Epidermal melanocyte (primary cell): ENCODE data around the gene AKAP17A.
A peak's percentile ranks its signal among the peaks of the same experiment; 100 is the strongest.
"Not testable (repeated sequence)": the region's sequence is repeated elsewhere in the genome, so short reads cannot be mapped to it uniquely, and the experiment has no call there.

Experiments used
- DNase-seq: peaks from one replicate; pipeline ENCODE4 v3.0.0; 2011; ENCODE audit warnings: low spot score; ENCODE audit not compliant: insufficient read length

AKAP17A gene

DNA sequence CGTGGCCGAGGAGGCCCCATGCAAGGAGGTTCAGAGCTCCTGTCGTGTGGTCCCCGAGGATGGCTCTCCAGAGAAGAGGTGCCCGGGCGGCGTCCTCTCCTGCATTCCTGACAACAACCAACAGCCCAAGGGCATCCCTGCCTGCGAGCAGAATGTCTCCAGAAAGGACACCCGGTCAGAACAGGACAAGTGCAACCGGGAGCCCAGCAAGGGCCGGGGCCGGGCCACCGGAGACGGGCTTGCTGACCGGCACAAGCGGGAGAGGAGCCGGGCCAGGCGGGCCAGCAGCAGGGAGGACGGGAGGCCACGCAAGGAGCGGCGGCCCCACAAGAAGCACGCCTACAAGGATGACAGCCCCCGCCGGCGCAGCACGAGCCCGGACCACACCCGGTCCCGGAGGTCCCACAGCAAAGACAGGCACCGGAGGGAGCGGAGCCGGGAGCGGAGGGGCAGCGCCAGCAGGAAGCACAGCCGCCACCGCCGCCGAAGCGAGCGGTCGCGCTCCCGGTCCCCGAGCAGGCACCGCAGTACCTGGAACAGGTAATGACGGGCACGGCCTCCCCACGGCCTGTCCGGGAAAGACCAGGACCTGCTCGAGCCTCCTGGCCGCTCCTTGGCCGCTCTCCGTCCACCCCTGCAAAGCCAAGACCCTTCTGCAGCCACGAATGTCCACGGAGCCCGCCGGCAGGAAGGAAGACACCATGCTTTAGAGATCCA is 9.8 kb downstream of the AKAP17A start:
- DNase-seq, result no peak

DNA sequence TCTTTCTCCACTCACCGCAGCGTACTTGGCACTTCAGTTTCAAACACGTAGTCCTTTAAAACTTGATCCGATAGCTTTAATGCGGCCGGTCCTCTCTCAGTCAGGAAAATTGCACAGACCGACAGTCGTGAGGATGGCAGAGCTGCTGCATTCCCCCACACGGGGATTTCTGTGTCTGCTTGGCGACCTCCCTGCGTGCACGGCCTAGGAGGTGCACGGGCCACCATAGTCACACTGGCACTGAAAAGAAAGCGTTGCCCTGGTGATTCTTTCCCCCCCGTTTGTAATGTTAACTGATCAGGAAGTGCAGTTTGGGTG is 10.3 kb downstream of the AKAP17A start:
- DNase-seq, result peak; percentile 10

DNA sequence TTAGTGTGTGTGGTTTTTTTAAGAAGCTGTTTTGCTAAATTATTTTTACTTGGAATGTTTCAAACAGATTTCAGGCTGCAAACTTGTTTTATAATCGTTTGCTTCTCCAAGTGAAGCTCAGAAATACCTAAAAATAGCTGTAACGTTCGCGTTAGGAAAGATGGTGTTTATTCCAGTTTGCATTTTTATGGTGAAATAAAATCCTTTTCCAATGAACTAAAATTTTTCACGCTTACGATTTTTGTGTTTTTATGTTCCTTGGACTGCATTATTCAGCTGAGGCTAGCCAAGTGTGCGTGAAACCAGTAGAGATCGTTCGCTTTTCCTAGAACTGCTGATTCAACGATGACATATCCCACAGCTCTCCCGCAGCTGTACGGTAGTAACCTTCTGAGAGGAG is 10.9 kb downstream of the AKAP17A start:
- peak; percentile 14 for DNase-seq

DNA sequence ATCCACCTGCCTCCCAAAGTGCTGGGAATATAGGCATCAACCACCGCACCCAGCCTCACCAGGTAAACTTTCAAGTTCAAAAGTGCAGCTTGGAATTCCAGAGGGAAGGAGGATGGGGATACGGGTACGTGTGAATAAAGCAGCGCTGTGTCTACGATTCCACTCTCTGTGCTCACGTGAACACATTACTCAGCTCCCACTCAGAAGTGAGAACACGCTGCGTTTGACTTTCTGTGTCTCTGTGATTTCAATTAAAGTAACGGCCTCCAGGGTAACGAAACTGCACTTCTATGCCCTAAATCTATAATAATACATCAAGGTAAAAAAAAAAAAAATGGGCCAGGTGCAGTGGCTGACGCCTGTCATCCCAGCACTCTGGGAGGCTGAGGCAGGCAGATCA is 15.1 kb downstream of the AKAP17A start:
- DNase-seq, result no peak

DNA sequence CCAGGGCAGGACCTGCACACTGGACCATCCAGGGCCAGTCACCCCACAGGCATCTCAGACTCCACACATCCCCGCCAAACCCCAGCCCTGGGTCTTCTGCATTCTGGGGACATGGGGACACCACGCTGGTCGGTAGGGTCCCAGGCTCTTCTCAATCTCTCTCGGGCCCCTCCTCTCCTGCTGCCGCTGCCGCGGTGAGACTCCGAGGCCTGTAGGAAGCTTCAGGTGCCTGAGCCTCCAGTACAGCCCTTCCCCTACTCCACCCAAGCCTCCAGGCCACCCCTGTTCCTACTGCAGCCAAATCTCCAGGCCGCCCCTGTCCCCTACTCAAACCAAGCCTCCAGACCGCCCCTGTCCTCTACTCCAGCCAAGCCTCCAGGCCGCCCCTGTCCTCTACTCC is 17.9 kb downstream of the AKAP17A start:
- no peak for DNase-seq

DNA sequence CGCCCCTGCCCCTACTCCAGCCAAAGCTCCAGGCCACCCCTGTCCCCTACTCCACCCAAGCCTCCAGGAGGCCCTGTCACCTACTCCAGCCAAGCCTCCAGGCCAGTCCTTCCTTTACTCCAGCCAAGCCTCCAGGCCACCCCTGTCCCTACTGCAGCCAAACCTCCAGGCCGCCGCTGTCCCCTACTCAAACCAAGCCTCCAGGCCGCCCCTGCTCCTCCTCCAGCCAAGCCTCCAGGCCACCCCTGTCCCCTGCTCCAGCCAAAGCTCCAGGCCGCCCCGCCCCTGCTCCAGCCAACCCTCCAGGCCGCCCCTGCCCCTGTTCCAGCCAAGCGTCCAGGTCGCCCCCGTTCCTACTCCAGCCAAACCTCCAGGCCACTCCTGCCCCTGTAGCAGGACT is 18.4 kb downstream of the AKAP17A start:
- DNase-seq, result no peak

DNA sequence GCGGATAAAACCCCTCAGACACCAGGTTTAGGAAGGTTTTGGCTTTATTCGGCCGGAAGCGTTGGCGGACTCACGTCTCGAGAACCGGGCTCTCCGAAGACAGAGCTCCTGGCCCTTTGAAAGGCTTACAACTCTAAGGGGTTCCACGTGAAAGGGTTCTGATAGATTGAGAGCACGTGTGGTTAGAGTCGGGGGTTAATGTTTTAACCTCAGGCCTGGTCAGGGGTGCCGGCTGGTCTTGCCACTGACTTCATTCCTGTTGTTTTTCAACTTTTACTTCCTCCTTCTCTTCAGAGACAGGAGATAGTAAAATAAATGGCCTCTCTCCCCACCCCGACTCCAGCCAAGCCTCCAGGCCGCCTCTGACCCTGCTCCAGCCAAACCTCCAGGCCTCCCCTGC is 18.8 kb downstream of the AKAP17A start:
- no peak for DNase-seq

DNA sequence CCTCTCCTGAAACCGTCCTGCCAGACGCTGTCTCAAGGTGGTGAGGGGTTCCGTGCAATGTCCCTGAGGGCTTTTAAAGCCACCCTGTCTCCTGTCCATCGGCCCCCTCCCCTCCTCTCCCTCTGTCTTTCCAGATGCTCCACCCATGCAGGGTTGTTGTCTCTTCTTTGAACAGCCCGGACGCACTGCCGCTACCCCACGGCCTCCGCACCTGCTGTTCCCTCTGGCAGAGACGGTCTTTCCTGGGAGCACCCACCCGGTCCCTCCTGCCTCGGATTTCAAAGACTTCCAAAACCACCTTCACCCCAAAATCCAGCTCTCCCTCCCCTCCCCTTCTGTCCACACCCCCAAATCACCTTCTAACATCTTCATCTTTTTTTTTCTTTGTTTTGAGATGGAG is 19.3 kb downstream of the AKAP17A start:
- DNase-seq, result no peak

DNA sequence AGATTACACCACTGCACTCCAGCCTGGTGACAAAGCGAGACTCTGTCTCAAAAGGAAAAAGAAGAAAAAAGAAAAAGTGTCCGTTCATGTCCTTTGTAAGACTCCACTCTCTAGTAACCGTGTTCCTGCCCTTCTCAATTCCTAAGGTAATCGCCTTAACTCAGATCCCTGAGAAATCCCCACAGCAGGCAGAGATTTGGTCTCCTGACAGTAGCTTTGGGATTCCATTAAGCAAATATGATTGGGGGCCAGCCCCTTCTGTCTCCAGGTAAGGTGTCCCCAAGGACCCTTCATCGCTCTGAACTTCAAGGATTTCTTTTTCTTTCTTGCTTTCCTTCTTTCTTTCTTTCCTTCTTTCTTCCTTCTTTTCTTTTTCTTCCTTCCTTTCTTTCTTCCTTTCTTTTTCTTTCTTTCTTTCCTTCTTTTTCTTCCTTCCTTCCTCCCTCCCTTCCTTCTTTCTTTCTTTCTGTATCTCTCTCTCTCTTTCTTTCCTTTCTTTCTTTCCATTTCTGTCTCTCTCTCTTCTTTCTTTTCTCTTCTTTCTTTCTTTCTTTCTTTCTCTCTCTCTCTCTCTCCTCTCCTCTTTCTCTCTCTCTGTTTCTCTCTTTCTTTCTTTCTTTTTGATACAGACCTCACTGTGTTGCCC is 21.4 kb downstream of the AKAP17A start:
- no peak for DNase-seq

DNA sequence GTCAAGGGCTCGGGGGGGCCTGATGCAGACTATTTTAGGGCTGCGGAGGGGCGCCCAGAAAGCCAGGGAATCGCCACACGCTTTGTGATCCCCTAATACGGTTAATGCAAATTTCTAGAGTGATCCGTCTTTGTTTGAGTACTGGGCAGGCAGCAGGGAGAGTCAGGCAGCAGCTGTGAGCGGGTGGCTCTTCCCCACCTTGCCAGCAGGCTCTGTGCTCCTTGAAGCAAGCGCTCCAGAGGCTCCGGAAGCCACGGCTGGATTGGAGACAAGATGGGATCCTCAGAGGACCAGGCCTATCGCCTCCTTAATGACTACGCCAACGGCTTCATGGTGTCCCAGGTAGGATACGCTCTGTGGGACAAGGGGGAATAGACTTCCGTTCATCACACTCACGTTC is 23.5 kb downstream of the AKAP17A start, which contains the start of gene ASMT:
Gene ASMT (plus strand): TSS at position 133 of the 400 bp plus-strand sequence. CDS start 141 bp downstream, at position 274.
- DNase-seq, result no peak

DNA sequence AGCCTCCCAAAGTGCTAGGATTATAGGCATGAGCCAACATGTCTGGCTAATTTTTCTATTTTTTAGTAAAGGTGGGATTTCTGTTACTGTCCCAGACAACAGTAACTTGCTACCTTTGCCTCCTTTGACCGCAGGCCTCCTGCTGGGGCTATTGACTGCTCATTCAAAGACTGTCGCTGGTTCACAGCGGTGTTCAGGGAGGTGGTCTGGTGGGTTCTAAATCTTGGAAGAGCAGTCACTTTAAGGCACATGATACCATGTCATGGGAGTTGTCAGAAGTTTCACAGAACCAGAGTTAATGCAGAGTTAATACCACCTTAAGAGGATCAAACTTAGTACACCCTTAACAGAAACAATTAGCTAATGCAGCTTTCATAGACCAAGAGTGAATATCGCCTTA is 27.3 kb downstream of the AKAP17A start:
- DNase-seq, result no peak

DNA sequence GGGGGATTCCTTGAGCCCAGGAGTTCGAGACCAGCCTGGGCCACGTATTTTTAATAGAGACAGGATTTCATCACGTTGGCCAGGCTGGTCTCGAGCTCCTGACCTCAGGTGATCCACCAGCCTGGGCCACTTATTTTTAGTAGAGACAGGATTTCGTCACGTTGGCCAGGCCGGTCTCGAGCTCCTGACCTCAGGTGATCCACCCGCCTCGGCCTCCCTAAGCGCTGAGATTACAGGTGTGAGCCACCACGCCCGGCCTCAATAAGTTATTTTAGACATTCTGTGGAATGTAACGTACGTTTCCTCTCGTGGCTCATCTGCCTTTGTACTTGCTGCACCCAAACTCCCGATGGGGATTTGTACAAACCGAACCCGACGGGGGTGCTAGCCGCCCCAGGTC is 32.3 kb downstream of the AKAP17A start:
- DNase-seq, result no peak

DNA sequence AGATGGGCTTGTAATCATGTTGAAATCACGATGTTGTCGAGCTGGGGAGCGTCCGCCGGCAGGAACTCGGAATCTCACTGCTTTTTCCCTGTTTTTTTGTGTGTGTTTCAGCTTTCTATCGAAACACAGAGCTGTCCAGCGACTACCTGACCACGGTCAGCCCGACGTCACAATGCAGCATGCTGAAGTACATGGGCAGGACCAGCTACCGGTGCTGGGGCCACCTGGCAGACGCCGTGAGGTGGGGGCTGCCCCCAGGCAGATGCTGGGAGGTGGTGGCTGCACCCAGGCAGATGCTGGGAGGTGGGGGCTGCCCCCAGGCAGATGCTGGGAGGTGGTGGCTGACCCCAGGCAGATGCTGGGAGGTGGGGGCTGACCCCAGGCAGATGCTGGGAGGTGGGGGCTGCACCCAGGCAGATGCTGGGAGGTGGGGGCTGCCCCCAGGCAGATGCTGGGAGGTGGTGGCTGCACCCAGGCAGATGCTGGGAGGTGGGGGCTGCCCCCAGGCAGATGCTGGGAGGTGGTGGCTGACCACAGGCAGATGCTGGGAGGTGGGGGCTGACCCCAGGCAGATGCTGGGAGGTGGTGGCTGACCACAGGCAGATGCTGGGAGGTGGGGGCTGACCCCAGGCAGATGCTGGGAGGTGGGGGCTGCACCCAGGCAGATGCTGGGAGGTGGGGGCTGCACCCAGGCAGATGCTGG is 32.9 kb downstream of the AKAP17A start:
- DNase-seq, result not testable (repeated sequence)

DNA sequence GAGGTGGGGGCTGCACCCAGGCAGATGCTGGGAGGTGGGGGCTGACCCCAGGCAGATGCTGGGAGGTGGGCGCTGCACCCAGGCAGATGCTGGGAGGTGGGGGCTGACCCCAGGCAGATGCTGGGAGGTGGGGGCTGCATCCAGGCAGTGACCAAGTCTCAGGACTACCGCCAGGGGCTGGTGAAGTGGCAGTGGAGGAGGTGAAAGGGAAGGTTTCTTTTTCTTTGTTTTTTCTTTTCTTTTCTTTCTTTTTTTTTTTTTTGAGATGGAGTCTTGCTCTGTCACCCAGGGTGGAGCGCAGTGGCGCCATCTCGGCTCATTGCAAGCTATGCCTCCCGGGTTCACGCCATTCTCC is 33.4 kb downstream of the AKAP17A start:
- not testable (repeated sequence) for DNase-seq

DNA sequence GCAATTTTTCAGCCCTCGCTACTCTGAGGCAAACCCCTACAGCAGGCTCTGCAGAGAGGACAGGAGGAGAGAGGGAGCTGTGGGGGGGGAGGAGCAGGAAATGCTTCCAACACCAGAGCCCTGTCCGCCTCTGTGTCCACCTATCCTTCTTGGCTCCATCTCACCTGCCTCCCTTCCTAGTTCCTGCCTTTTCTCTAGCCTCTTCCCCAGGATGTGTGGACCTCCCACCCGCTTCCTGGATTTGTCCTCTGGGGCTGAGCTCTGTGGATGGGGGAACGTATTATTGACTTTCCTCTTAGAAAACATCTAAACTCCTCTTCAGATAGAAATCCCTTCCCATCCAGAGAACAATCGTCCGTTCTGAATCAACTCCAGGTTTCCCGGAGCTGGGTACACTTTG is 37.8 kb downstream of the AKAP17A start:
- DNase-seq, result no peak

DNA sequence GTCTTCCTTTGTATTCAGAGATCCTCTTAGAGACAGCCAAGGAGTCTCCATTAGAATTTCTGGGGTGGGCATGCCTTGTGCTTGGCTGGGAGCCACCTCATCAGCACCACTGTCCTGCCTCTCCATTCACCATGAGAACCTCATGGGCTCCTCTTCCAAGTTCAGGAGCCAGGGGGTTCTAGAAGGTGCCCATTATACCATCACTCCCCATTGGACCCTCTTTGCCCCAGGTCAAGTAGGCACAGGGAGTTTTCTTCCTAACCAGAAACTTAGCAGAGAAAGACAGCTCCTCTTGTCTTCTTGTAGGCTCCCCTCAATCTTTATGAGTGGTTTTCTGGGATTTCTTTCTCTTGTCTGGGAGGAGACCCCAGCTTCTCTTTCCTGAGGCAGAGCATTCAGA is 54.6 kb downstream of the AKAP17A start:
- no peak for DNase-seq

DNA sequence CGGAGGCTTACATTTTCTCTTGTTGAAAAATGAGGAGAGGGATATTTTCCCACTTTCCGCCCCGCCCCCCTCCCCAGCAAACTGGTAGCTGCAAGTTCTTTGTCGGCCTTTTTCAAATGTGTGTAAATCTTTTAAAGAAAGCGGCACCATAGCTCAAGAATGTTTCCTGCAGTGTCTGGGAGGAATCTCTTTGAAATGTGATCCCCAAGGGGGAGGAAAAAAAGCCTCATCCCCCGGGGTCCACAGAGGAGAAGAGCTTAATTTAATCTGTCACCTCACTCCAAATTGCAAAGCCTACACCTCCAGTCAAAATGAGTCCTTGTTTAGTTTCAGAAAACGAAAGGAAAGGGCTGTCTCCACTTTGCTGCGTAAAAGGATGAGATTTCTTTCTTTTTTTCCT is 58.2 kb downstream of the AKAP17A start:
- no peak for DNase-seq
